Heart left ventricle (tissue), 16 donors: ENCODE measurements around the gene USP14. TPM values are rescaled to one million over a fixed set of nuclear protein-coding genes. Genes with fewer than 3 reads are reported as not detected.
A peak's percentile ranks its signal among the peaks of the same experiment; 100 is the strongest.

Experiments
- ATAC-seq, 4 donors: fragments of 200-7000 bp; cut with Tn5 transposase; one replicate each; pipeline ENCODE4 v1.9.1; 2020 to 2022; ENCODE audit warnings: moderate library complexity in 4 of 4, mild to moderate bottlenecking in 3 of 4, moderate number of reproducible peaks in 1 of 4
- DNase-seq, 5 donors: peaks; one replicate each; pipeline ENCODE4 v3.0.0-alpha.2; 2020
- H3K27ac ChIP-seq, 12 donors: fragments of 200-600 bp; sonication (generic) in 4 of 12; one replicate each; pipeline versions ENCODE4 v1.5.0 to v1.8.0; 2016 to 2022; ENCODE audit warnings: mild to moderate bottlenecking in 2 of 12
- H3K27me3 ChIP-seq, 9 donors: fragments of 200-600 bp; sonication (generic) in 2 of 9; one replicate each; pipeline versions ENCODE4 v1.5.1 to v1.8.0; 2016 to 2022; ENCODE audit warnings: mild to moderate bottlenecking in 3 of 9
- H3K36me3 ChIP-seq, 9 donors: fragments of 200-600 bp; sonication (generic) in 2 of 9; one replicate each; pipeline versions ENCODE4 v1.5.0 to v1.8.0; 2018 to 2022; ENCODE audit warnings: mild to moderate bottlenecking in 2 of 9
- H3K4me1 ChIP-seq, 12 donors: fragments of 200-600 bp; sonication (generic) in 4 of 12; one replicate each; pipeline versions ENCODE4 v1.5.0 to v1.8.0; 2016 to 2022; ENCODE audit warnings: mild to moderate bottlenecking in 3 of 12
- H3K4me3 ChIP-seq, 12 donors: fragments of 200-600 bp; sonication (generic) in 4 of 12; one replicate each; pipeline versions ENCODE4 v1.5.0 to v1.8.0; 2017 to 2022; ENCODE audit warnings: mild to moderate bottlenecking in 9 of 12, moderate library complexity in 4 of 12
- H3K9me3 ChIP-seq, 12 donors: fragments of 200-600 bp; sonication (generic) in 4 of 12; one replicate each; pipeline versions ENCODE4 v1.5.0 to v1.8.0; 2016 to 2022; ENCODE audit warnings: mild to moderate bottlenecking in 1 of 12
- CTCF ChIP-seq, 12 donors: fragments of 200-600 bp; sonication (generic) in 4 of 12; IDR thresholded peaks; one replicate each; pipeline versions ENCODE4 v1.5.0 to v1.8.0; 2018 to 2022; ENCODE audit warnings: antibody characterized with exemption in 12 of 12, mild to moderate bottlenecking in 5 of 12
- POLR2A ChIP-seq, 2 donors: fragments of 450-650 bp; IDR thresholded peaks; one replicate each; pipeline ENCODE4 v1.6.1; 2017; ENCODE audit warnings: antibody characterized with exemption in 2 of 2, mild to moderate bottlenecking in 2 of 2, moderate library complexity in 2 of 2
- WGBS, 4 donors: extraction: QIAGEN DNeasy Blood & Tissue Kit in 2 of 4; methylation state at CpG; one replicate each; pipeline versions ENCODE4 v1.1.5 to v1.1.7; 2013 to 2018; 5-methylcytosine and 5-hydroxymethylcytosine counted together
- intact Hi-C, 10 donors: fragments of 100-400 bp; cut with DNase I; formaldehyde crosslinking; loops; one replicate each; pipeline versions ENCODE4 v1.11.1 to v1.14.2; 2022
- polyA plus RNA-seq, 2 donors: library from polyadenylated mRNA; stranded (reverse); fragments of 200-250 nt; gene quantifications; one replicate each; pipeline ENCODE4 v1.2.3, GENCODE V29; 2013
- total RNA-seq, 9 donors: library from RNA; depleted of rRNA in 2 of 9; stranded (reverse); fragments of >200 nt in 2 of 9; fragmentation: NEBNext Ultra II Directional in 3 of 9; extraction: Animal tissue kit (Norgen Biotek cat#: 25700) in 3 of 9; gene quantifications; one replicate each; pipeline versions ENCODE4 v1.1.0 to v1.2.4, GENCODE V29; 2016 to 2023
- donor health status: ischemic (EF 13 %, LVEDD 7.1; RV severe dilation, severe dysfunction).
- donor health status: healthy with polysubstance abuse.
- donor health status: DM: no; HTN: yes; CAD: no.
- donor health status: DM: no; HTN: no; CAD: no.
- donor health status: ischemic (EF 25% LVEDD 6.9; RV normal size, moderate dysfunction).
- donor health status: ischemic (EF 25% LVEDD 5.7; RV mildly dilated, moderate dysfunction).
- donor health status: healthy.
- donor health status: DM: yes; HTN: yes; CAD: no.
- donor health status: ischemic (EF 35%, LVEDD 5.7; RV mildly dilated, moderate dysfunction).
- donor health status: nonischemic (EF 11% LVEDD 7.7; RV severe dilation, severe dysfunction).
- donor health status: DM: yes; HTN: yes; CAD: no.
- donor health status: PGD.
- donor health status: ischemic (EF 29% LVEDD 5.4; RV normal size, mild dysfunction).
- donor health status: nonischemic (EF 23%, LVEDD 6.1; RV moderate dilation, normal function).

Gene USP14
- total and polyA plus RNA-seq, 11 donors = 16.5 to 61.5 (median 47.7) TPM

GRCh38 chr18:159933-160332, 1.6 kb downstream of the USP14 start:
- ATAC-seq (no peak), DNase-seq (no peak)
- no peak overlapping the region for H3K27ac ChIP-seq
- no peaks in the 10 kb centered on the region for H3K9me3 ChIP-seq
- WGBS, 4 donors = 96 to 97% (median 96%) methylated on average over 15 of the region's 15 CpGs
- no peaks in the 10 kb centered on the region for H3K27me3 ChIP-seq
- peaks cover 0 to 24% (median 18%) of the 10 kb centered on the region in 9 donors for H3K36me3 ChIP-seq
- H3K4me3 ChIP-seq = peak overlapping the region in 4 of 12 donors; percentile 76 to 97 (median 87)
- TF ChIP-seq POLR2A (IDR thresholded peaks at IDR 0.05) = no peak
- no peak for TF ChIP-seq CTCF (IDR thresholded peaks at IDR 0.05)
- peaks cover 0 to 27% (median 15%) of the 10 kb centered on the region in 12 donors for H3K4me1 ChIP-seq
- intact Hi-C loops = loop anchor here in 3 of 10 donors (5.0 kb wide), 1 partner anchor 107 kb away; the partner anchor contains the start of gene THOC1 (in 3 of the 3)

- no peak for DNase-seq
- ATAC-seq = no peak
- whole genome bisulfite sequencing, 4 donors = 90 to 93% (median 91%) methylated on average over 11 of the region's 11 CpGs
- H3K27me3 ChIP-seq = no peaks in the 10 kb centered on the region
- H3K4me1 ChIP-seq = peaks cover 0 to 27% (median 15%) of the 10 kb centered on the region in 12 donors
- peaks cover 0 to 34% (median 28%) of the 10 kb centered on the region in 9 donors for H3K36me3 ChIP-seq
- no peaks in the 10 kb centered on the region for H3K9me3 ChIP-seq
- H3K27ac ChIP-seq = no peak overlapping the region
- no peak for TF ChIP-seq POLR2A (IDR thresholded peaks at IDR 0.05)
- no peak for TF ChIP-seq CTCF (IDR thresholded peaks at IDR 0.05)
- H3K4me3 ChIP-seq = no peak overlapping the region
- intact Hi-C loops = no loop called here
These were observed 2.6 kb downstream of the USP14 start for GRCh38 chr18:160831-161570.

GRCh38 chr18:172361-172760, 14.0 kb downstream of the USP14 start:
- DNase-seq = no peak
- whole genome bisulfite sequencing, 4 donors = 86 to 90% (median 89%) methylated on average over 5 of the region's 5 CpGs
- Histone ChIP-seq H3K4me3 (no peak overlapping the region), H3K27ac (no peak overlapping the region), H3K27me3 (no peaks in the 10 kb centered on the region), H3K4me1 (peaks cover 0 to 4% (median 0%) of the 10 kb centered on the region in 12 donors), H3K36me3 (peaks cover 0 to 74% (median 45%) of the 10 kb centered on the region in 9 donors), H3K9me3 (no peaks in the 10 kb centered on the region)
- no peak for ATAC-seq
- TF ChIP-seq CTCF (IDR thresholded peaks at IDR 0.05) (no peak), POLR2A (IDR thresholded peaks at IDR 0.05) (no peak)
- intact Hi-C loops = no loop called here

- Histone ChIP-seq H3K4me1 (peaks cover 0 to 18% (median 7%) of the 10 kb centered on the region in 12 donors), H3K36me3 (peaks cover 0 to 59% (median 28%) of the 10 kb centered on the region in 9 donors), H3K4me3 (no peak overlapping the region), H3K27ac (no peak overlapping the region), H3K27me3 (no peaks in the 10 kb centered on the region), H3K9me3 (no peaks in the 10 kb centered on the region)
- TF ChIP-seq CTCF (IDR thresholded peaks at IDR 0.05) = no peak
- TF ChIP-seq POLR2A (IDR thresholded peaks at IDR 0.05) = no peak
- ATAC-seq (no peak), DNase-seq (no peak)
- intact Hi-C loops = no loop called here
- WGBS, 4 donors = 92 to 96% (median 95%) methylated on average over 5 of the region's 5 CpGs
These were observed 21.1 kb downstream of the USP14 start for GRCh38 chr18:179499-179898.
